NCI-H1436 treated with DMSO at 0.1 percent for 48 hours (cell line): ENCODE measurements around the gene FAM171A1.

ENCODE experiments used
- DNase-seq: peaks from one replicate; lab custom pipeline; 2025; lab: John Stamatoyannopoulos, UW

FAM171A1 gene

DNA sequence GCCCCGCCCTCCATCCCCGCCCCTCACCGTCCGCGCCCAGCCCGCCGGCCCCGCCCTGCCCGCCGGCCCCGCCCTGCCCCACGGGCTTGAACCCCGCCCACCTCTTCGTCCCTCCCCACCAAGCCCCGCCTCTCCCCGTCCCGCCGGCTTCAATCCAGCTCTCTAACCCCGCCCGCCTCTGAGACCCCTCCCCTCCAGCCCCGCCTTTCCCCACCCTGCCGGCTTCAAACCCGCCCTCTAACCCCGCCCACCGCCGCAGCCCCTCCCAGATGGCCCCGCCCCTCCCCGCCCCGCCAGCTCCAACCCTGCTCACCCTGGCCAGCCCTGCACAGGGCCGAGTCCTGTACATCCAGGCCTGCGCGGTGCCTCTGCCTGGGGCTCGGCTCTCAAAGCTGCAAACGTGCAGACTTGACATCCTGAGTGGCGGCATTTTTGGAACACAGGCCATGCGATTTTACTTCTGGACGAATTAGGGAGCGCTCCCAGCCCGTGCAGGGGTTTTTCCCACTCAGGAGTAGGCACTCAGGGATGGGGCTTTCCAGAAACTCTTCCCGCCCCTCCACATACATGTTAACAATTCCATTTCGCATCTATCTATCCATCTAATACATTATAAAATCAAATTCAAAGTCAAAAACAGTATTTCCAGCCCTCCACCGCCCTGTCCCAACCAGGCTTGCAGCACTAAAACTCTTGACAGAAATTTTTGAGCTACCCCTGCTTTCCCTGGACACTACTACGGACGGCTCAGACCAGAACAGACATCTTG is 202.1 kb downstream of the FAM171A1 start:
- DNase-seq, result no peak

DNA sequence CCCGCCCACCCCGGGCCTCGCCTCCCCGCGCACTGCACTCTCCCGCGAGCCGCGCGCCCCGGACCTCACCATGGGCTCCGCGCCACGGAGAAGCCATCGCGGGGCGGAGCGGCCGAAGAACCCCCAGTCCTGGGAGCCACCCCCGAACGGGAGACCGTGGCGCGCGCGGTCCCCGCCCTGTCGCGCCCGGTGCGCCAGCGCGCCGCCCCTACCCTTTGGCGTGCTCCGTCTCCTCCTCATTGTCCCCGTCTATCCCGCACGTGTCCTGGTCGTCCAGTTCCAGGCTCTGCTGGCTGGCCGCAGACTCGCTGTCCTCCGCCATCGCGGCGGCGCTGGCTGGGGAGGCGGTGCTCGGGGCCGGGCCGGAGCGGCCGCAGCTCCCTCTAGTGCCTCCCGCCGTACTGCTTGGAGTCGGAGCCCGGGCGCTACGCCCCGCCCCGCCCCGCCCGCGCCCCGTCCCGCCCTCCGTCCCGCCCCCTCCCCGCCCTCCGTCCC is 202.8 kb downstream of the FAM171A1 start, which contains the start of gene NMT2:
NMT2 (minus strand) TSS at position 403 of the 495 bp plus-strand sequence; CDS start at position 322, 81 bp downstream.
- no peak for DNase-seq

DNA sequence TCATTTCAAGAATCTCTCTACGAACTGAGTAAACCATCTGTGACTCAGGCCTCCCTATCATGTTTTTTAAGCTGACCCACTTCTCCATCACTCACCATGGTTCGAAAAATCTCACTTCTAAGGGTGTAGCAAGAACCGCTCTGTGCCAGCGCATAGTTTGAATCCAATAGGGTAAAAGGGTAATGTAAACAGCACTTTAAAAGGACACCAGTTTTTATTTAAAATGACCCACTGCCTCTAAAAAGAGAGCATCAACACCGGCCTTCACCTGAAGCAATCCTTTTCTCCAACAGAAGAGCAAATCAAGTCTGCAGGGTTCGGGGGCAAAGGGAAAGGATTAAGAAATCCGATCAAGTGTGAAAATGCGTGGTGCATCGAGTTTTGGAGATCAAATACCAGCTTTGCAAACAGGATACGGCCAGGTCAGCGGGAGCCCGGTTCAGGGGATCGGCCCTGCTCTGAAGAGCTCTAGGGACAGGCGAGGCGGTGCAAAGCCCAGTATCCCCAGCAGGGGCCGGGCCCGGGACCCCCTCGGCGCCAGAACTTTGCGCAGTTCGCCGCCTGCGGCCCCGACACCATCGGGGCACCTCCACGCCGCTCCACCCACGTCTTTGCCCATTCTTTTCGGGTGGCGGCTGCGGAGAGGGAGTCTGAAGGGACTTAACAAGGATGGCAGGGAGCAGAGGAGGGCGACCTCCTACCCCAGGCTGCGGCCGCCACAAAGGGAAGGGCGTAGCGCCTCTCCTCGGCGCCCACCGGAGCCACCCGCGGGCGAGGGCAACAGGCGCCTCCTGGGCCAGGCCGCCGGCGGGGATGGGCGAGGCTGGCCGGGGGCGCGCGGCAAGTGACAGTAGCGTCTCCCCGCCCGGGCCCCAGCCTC is 203.4 kb downstream of the FAM171A1 start:
- no peak for DNase-seq

DNA sequence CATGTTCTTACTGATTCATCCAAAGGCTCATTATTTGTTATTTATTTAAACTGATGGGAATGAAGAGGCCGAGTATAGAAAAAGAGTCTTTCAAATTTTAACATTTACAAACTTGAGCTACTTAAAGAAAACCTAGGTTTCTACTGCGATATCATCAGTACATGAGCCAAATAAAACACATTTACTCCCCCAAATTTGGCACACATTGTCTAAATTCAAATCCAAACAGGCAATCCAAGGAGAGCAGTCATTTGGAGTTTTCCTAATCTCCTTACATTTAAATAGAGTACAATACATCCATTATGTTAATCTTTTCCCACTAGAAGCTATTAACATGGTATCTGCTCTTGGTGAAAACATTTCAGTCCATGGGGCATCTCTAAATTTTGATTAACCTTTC is 204.8 kb downstream of the FAM171A1 start:
- no peak for DNase-seq

DNA sequence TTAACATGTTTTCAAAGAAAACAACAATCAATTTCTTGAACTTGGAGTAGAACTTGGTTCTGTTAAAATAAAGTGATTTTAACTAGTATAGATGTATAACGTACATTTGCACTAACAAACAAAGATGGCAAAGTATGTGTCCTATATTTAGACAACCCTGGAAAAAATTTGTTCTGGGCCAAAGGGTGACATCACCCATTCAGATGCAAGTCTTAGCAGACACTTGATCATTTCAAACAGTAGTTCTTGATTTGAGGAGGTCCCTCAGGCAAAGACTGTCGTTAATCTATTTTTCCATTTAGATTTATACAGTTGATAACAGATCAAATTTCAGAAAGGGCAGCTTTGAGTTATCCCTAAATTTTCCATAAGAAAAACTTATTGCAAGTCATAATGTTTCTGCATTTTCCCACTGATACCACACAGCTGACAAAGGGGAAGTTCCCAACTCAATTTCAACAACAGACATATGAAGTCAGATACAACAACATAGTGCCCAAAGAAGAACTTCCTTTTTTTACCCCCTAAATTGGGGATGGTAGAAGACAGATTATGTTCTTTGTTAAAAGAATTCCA is 207.7 kb downstream of the FAM171A1 start:
- DNase-seq, result no peak
